HepG2 (cell line): ENCODE data around the gene AHNAK. TPM values are rescaled to one million over a fixed set of nuclear protein-coding genes. Genes with fewer than 3 reads are reported as not detected.
A peak's percentile ranks its signal among the peaks of the same experiment; 100 is the strongest.

ENCODE experiments used
- ATAC-seq: fragments of 200-7000 bp; cut with Tn5 transposase; 3 replicates; pipeline ENCODE4 v1.9.1; 2020; ENCODE audit warnings: mild to moderate bottlenecking, moderate library complexity
- BruUV-seq: library from RNA; stranded (reverse); fragments of 400-500 nt; replicated peaks from 2 replicates; lab custom pipeline; 2021; lab: Mats Ljungman, UMichigan
- CTCF ChIA-PET: fragments of 300-600 bp; formaldehyde crosslinking; extraction: SDS; loops from one replicate; lab custom pipeline; 2021; ENCODE audit warnings: low total read pairs, inconsistent platforms, low intra/inter-chr PET ratio; lab: Yijun Ruan, JAX
- POLR2A ChIA-PET: fragments of 350-600 bp; sonication (Branson Sonifier 250); formaldehyde crosslinking; loops from one replicate; lab custom pipeline; 2020; ENCODE audit warnings: antibody characterized with exemption, inconsistent platforms; lab: Yijun Ruan, JAX
- DNase-seq: peaks from one replicate; pipeline ENCODE4 v3.0.0-alpha.2; 2015; ENCODE audit warnings: low spot score
- FAIRE-seq: peaks from 3 replicates; lab custom pipeline; 2011; peaks lifted over from hg19 to GRCh38; lab: Jason Lieb, UNC
- H2AFZ ChIP-seq: one replicate; pipeline ENCODE4 v1.6.1; 2011; ENCODE audit warnings: low read length, inconsistent platforms
- H3K27ac ChIP-seq: fragments of 300-600 bp; 3 replicates; pipeline ENCODE4 v1.8.0; 2011; ENCODE audit warnings: mixed run types, mild to moderate bottlenecking, mixed read lengths, low read length, inconsistent platforms; ENCODE audit not compliant: insufficient read depth; ENCODE audit errors: extremely low read length
- H3K27me3 ChIP-seq, 2 experiments: fragments of 200-600 bp in 1 of 2; 2 replicates in 1 of 2; 3 replicates in 1 of 2; pipeline versions ENCODE4 v1.6.0 to v1.8.0; 2011; ENCODE audit warnings: low read length in 2 of 2, mild to moderate bottlenecking in 2 of 2, moderate library complexity in 2 of 2, inconsistent platforms in 1 of 2; ENCODE audit not compliant: insufficient read depth in 2 of 2, control insufficient read depth in 1 of 2
- H3K36me3 ChIP-seq, 2 experiments: fragments of 200-600 bp in 1 of 2; replicated peaks in 1 of 2; 2 replicates in 1 of 2; 3 replicates in 1 of 2; pipeline versions ENCODE4 v1.5.1 to v1.8.0; 2011; ENCODE audit warnings: low read length in 2 of 2, inconsistent platforms in 1 of 2; ENCODE audit not compliant: insufficient read depth in 2 of 2, control insufficient read depth in 1 of 2
- H3K4me1 ChIP-seq: 2 replicates; pipeline ENCODE4 v1.5.1; 2012; ENCODE audit warnings: low read length, inconsistent platforms; ENCODE audit not compliant: insufficient read depth
- H3K4me2 ChIP-seq: 2 replicates; pipeline ENCODE4 v1.6.0; 2011; ENCODE audit warnings: low read depth, low read length, inconsistent platforms
- H3K4me3 ChIP-seq, 3 experiments: fragments of 200-600 bp in 1 of 3; sonication (generic), shearing (Covaris generic) in 1 of 3; replicated peaks in 1 of 3; 2 replicates each; pipeline ENCODE4 v1.5.1; 2011 to 2016; ENCODE audit warnings: low read length in 3 of 3, inconsistent platforms in 2 of 3, low read depth in 2 of 3, mild to moderate bottlenecking in 2 of 3, control low read depth in 1 of 3, mixed read lengths in 1 of 3; ENCODE audit not compliant: insufficient read depth in 1 of 3
- H3K79me2 ChIP-seq: one replicate; pipeline ENCODE4 v1.6.1; 2011; ENCODE audit warnings: low read length, inconsistent platforms; ENCODE audit not compliant: insufficient read depth
- H3K9ac ChIP-seq: 2 replicates; pipeline ENCODE4 v1.6.0; 2011; ENCODE audit warnings: mild to moderate bottlenecking, low read depth, low read length, inconsistent platforms; ENCODE audit not compliant: insufficient read depth
- H3K9me3 ChIP-seq: 2 replicates; pipeline ENCODE4 v1.5.1; 2012; ENCODE audit warnings: mild to moderate bottlenecking, low read length
- H4K20me1 ChIP-seq: 2 replicates; pipeline ENCODE4 v1.6.0; 2011; ENCODE audit warnings: inconsistent platforms, mild to moderate bottlenecking, low read length, moderate library complexity; ENCODE audit not compliant: insufficient read depth
- CEBPB ChIP-seq: IDR thresholded peaks from 2 replicates; pipeline ENCODE4 v1.6.1; 2011; ENCODE audit warnings: low read depth, low read length, improper control_type of control experiment, borderline replicate concordance
- CEBPG ChIP-seq: IDR thresholded peaks from 2 replicates; pipeline ENCODE4 v1.6.1; 2016
- DR1 ChIP-seq: sonication (generic); formaldehyde crosslinking; IDR thresholded peaks from 2 replicates; pipeline ENCODE4 v1.8.0; 2021; ENCODE audit warnings: mild to moderate bottlenecking, missing genetic modification reagents, inconsistent platforms
- FOSL2 ChIP-seq: sonication (generic); formaldehyde crosslinking; IDR thresholded peaks from 2 replicates; pipeline ENCODE4 v1.4.0; 2020; ENCODE audit warnings: missing genetic modification reagents
- GATAD2A ChIP-seq: IDR thresholded peaks from 2 replicates; pipeline ENCODE4 v1.6.1; 2016
- MTF1 ChIP-seq: sonication (generic); formaldehyde crosslinking; IDR thresholded peaks from 2 replicates; pipeline ENCODE4 v1.5.0; 2020; ENCODE audit warnings: missing genetic modification reagents
- NFKBIZ ChIP-seq: IDR thresholded peaks from 2 replicates; pipeline ENCODE4 v1.6.1; 2018; ENCODE audit warnings: missing genetic modification reagents, missing compliant biosample characterization
- PAXIP1 ChIP-seq: sonication (generic); formaldehyde crosslinking; conservative IDR thresholded peaks from 2 replicates; pipeline ENCODE4 v1.4.0; 2020; ENCODE audit warnings: mild to moderate bottlenecking, missing genetic modification reagents, moderate library complexity
- SAP130 ChIP-seq: IDR thresholded peaks from 2 replicates; pipeline ENCODE4 v1.6.1; 2016; ENCODE audit warnings: low read depth
- SMAD1 ChIP-seq: sonication (generic); formaldehyde crosslinking; IDR thresholded peaks from 2 replicates; pipeline ENCODE4 v1.4.0; 2020; ENCODE audit warnings: missing genetic modification reagents, low read depth, mild to moderate bottlenecking, borderline replicate concordance
- THRA ChIP-seq: sonication (generic); formaldehyde crosslinking; IDR thresholded peaks from 2 replicates; pipeline ENCODE4 v1.4.0; 2020; ENCODE audit warnings: missing genetic modification reagents, borderline replicate concordance
- ZBTB20 ChIP-seq: sonication (generic); formaldehyde crosslinking; IDR thresholded peaks from 2 replicates; pipeline ENCODE4 v1.8.1; 2023; ENCODE audit warnings: missing genetic modification reagents, low read depth, mild to moderate bottlenecking, borderline replicate concordance
- ZBTB8A ChIP-seq: sonication (generic); formaldehyde crosslinking; IDR thresholded peaks from 2 replicates; pipeline ENCODE4 v1.4.0; 2020; ENCODE audit warnings: mild to moderate bottlenecking, low read depth, missing genetic modification reagents, borderline replicate concordance
- ZNF292 ChIP-seq: sonication (generic); formaldehyde crosslinking; IDR thresholded peaks from 2 replicates; pipeline ENCODE4 v1.8.1; 2022; ENCODE audit warnings: mild to moderate bottlenecking, low read depth, missing genetic modification reagents, borderline replicate concordance
- ZNF563 ChIP-seq: sonication (generic); formaldehyde crosslinking; IDR thresholded peaks from 2 replicates; pipeline ENCODE4 v1.8.0; 2022; ENCODE audit warnings: mild to moderate bottlenecking, moderate library complexity, missing genetic modification reagents
- ZNF839 ChIP-seq: sonication (generic); formaldehyde crosslinking; IDR thresholded peaks from 2 replicates; pipeline ENCODE4 v1.4.0; 2020; ENCODE audit warnings: missing genetic modification reagents, mild to moderate bottlenecking, borderline replicate concordance
- WGBS: methylation state at CpG from one replicate; pipeline ENCODE4 v1.1.6; 2017; ENCODE audit warnings: low lambda C conversion rate; 5-methylcytosine and 5-hydroxymethylcytosine counted together
- in situ Hi-C: cut with HindIII; loops from 2 replicates; pipeline ENCODE4 v1.10.0; 2017; ENCODE audit warnings: low pct_unique_long_range_greater_than_20kb; ENCODE audit not compliant: extremely low pct_ligation_motif_present
- intact Hi-C: fragments of 100-400 bp; cut with micrococcal nuclease; formaldehyde crosslinking; loops from one replicate; pipeline ENCODE4 v1.10.0; 2022; ENCODE audit not compliant: unreplicated experiment
- polyA plus RNA-seq, 8 experiments: library from polyadenylated mRNA; depleted of rRNA in 3 of 8; stranded (reverse) in 7 of 8; unstranded in 1 of 8; fragments of >200 nt; fragmentation: Illumina TruSeq in 4 of 8; extraction: Trizol in 4 of 8; gene quantifications; 2 replicates each; pipeline versions ENCODE4 v1.2.1 to v1.2.3, GENCODE V29; 2011 to 2016; ENCODE audit warnings: low read depth in 4 of 8, missing spikeins in 1 of 8, mixed read lengths in 1 of 8; ENCODE audit not compliant: insufficient read depth in 1 of 8
- total RNA-seq, 5 experiments: library from RNA; depleted of rRNA; stranded (reverse); fragments of >200 nt; fragmentation: Illumina TruSeq; extraction: Trizol; gene quantifications; 2 replicates each; pipeline ENCODE4 v1.2.3, GENCODE V29; 2016; ENCODE audit warnings: low read depth in 1 of 5

The AHNAK gene
- total and polyA plus RNA-seq, 2 of the 13 experiments (the other 11 are each of a cell fraction or from before 2014, with no cell fraction given): 23.4 to 25.0 TPM

- TF ChIP-seq ZBTB8A (no peak), ZBTB20 (no peak), MTF1 (CRISPR knock-in tag) (no peak), SMAD1 (CRISPR knock-in tag) (no peak)
Measured at GRCh38 chr11:62428871-62429560, 117.6 kb downstream of the AHNAK start (continued).

GRCh38 chr11:62427630-62428233 lies 118.9 kb downstream of the AHNAK start:
- peaks cover 81% of the 10 kb centered on the region for H3K4me1 ChIP-seq
- no peak for DNase-seq
- no peaks in the 10 kb centered on the region for H4K20me1 ChIP-seq
- TF ChIP-seq ZNF563 (no peak), ZNF839 (CRISPR knock-in tag) (no peak), GATAD2A (CRISPR knock-in tag) (peak; percentile 44; the same call in 1 of the 2 replicates), CEBPG (CRISPR knock-in tag) (peak; percentile 11; the same call in 1 of the 2 replicates), PAXIP1 (CRISPR knock-in tag) (peak; percentile 34; the same call in 1 of the 2 replicates), NFKBIZ (CRISPR knock-in tag) (no peak), FOSL2 (peak; percentile 26; the same call in 1 of the 2 replicates), DR1 (CRISPR knock-in tag) (no peak), SAP130 (peak; percentile 27; the same call in 1 of the 2 replicates), ZNF292 (CRISPR knock-in tag) (peak; percentile 40; the same call in 1 of the 2 replicates), CEBPB (peak; percentile 63), THRA (CRISPR knock-in tag) (no peak)
- H3K4me3 ChIP-seq: no peak overlapping the region
- ChIA-PET CTCF (no interaction called here), POLR2A (interaction anchor here (1.3 to 1.4 kb wide), 2 partner anchors 119 to 164 kb away, joined by 3 to 4 read pairs; partner anchors contain the start of genes AHNAK and TUT1)
- 24% methylated on average over 6 of the region's 6 CpGs for WGBS
- in situ Hi-C loops: no loop called here
- no peaks in the 10 kb centered on the region for H3K79me2 ChIP-seq
- no peaks in the 10 kb centered on the region for H3K36me3 ChIP-seq
- no TSS peak for BruUV-seq
- intact Hi-C loops: no loop called here
- no peak for FAIRE-seq
- peak overlapping the region; percentile 5; the same call in 1 of the 2 replicates for H3K9ac ChIP-seq
- no peak for ATAC-seq
- 0 out of 2 replicates have a peak overlapping the region, but pooled peaks have one; percentile 16 for H3K4me2 ChIP-seq
- no peak overlapping the region for H2AFZ ChIP-seq
- H3K27ac ChIP-seq: peak overlapping the region; percentile 30
- no peaks in the 10 kb centered on the region for H3K27me3 ChIP-seq
- no peaks in the 10 kb centered on the region for H3K9me3 ChIP-seq
